Natural killer cell (primary cell): ENCODE measurements around the gene UTS2R. TPM values are rescaled to one million over a fixed set of nuclear protein-coding genes. Genes with fewer than 3 reads are reported as not detected.

Experiments used
- ATAC-seq, 3 donors: fragments of 150-1000 bp in 2 of 3; fragments of 200-7000 bp in 1 of 3; cut with Tn5 transposase; 1 replicate in 1 of 3; 2 replicates in 2 of 3; pipeline ENCODE4 v1.10.0; 2021; ENCODE audit warnings: mild to moderate bottlenecking in 2 of 3, moderate library complexity in 2 of 3
- DNase-seq, 2 donors: peaks; one replicate each; pipeline versions ENCODE4 v3.0.0 to v3.0.0-alpha.2; 2013 to 2021; ENCODE audit warnings: mixed read lengths in 1 of 2
- H3K27ac ChIP-seq: one replicate; pipeline ENCODE4 v1.5.1; 2013; ENCODE audit warnings: mild to moderate bottlenecking, low read length
- H3K27me3 ChIP-seq: one replicate; pipeline ENCODE4 v1.6.1; 2013; ENCODE audit warnings: low read length; ENCODE audit not compliant: control insufficient read depth, insufficient read depth
- H3K36me3 ChIP-seq: one replicate; pipeline ENCODE4 v1.6.1; 2013; ENCODE audit warnings: low read length; ENCODE audit not compliant: control insufficient read depth, insufficient read depth
- H3K4me1 ChIP-seq: one replicate; pipeline ENCODE4 v1.6.1; 2013; ENCODE audit warnings: low read length; ENCODE audit not compliant: control insufficient read depth, insufficient read depth
- H3K4me3 ChIP-seq: one replicate; pipeline ENCODE4 v1.5.1; 2013; ENCODE audit warnings: low read length
- H3K9me3 ChIP-seq: one replicate; pipeline ENCODE4 v1.6.1; 2013; ENCODE audit warnings: low read length; ENCODE audit not compliant: control insufficient read depth, insufficient read depth
- H3K27ac Mint-ChIP-seq, 2 donors: one replicate each; pipeline ENCODE4 v1.8.0; 2022; ENCODE audit warnings: mild to moderate bottlenecking in 2 of 2, mixed read lengths in 2 of 2, moderate library complexity in 1 of 2
- H3K27me3 Mint-ChIP-seq, 2 donors: one replicate each; pipeline ENCODE4 v1.8.0; 2022; ENCODE audit warnings: low read depth in 2 of 2, mixed read lengths in 2 of 2
- H3K36me3 Mint-ChIP-seq: one replicate; pipeline ENCODE4 v1.8.0; 2022; ENCODE audit warnings: mixed read lengths
- H3K4me1 Mint-ChIP-seq, 2 donors: one replicate each; pipeline ENCODE4 v1.8.0; 2022; ENCODE audit warnings: mixed read lengths in 2 of 2
- H3K4me3 Mint-ChIP-seq: one replicate; pipeline ENCODE4 v1.8.0; 2022; ENCODE audit warnings: mild to moderate bottlenecking, moderate library complexity, mixed read lengths
- H3K9me3 Mint-ChIP-seq, 2 donors: one replicate each; pipeline ENCODE4 v1.8.0; 2022; ENCODE audit warnings: mixed read lengths in 2 of 2
- CTCF ChIP-seq: fragments of 200-600 bp; IDR thresholded peaks from one replicate; pipeline ENCODE4 v1.8.0; 2022; ENCODE audit warnings: antibody characterized with exemption
- WGBS: methylation state at CpG from one replicate; pipeline ENCODE4 v1.1.7; 2013; ENCODE audit warnings: missing lambda C conversion rate; ENCODE audit not compliant: insufficient coverage; 5-methylcytosine and 5-hydroxymethylcytosine counted together
- intact Hi-C: fragments of 100-400 bp; cut with micrococcal nuclease; formaldehyde crosslinking; loops from one replicate; pipeline ENCODE4 v1.14.2; 2022
- total RNA-seq, 4 donors: library from RNA; stranded (reverse); fragments of 120-200 nt in 1 of 4; gene quantifications; one replicate each; pipeline versions ENCODE4 v1.2.3 to v1.2.4, GENCODE V29; 2013 to 2022

The UTS2R gene
- total RNA-seq, 3 donors from 2014 or later (not counting 1 experiment from before 2014, with no cell fraction given) = 0.28 TPM; not detected in 2

DNA sequence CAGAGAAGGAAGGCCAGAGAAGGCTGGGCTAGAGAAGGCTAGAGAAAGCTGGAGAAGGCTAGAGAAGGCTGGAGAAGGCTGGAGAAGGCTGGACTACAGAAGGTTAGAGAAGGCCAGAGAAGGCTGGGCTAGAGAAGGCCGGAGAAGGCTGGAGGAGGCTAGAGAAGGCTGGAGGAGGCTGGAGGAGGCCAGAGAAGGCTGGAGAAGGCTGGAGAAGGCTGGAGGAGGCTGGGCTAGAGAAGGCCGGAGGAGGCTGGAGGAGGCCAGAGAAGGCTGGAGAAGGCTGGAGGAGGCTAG lies 53.2 kb downstream of the UTS2R start:
- H3K27ac Mint-ChIP-seq = peak overlapping the region; percentile 10 to 12
- no peaks in the 10 kb centered on the region for H3K9me3 ChIP-seq
- peaks cover 29% of the 10 kb centered on the region for H3K4me1 ChIP-seq
- peaks cover 11% of the 10 kb centered on the region for H3K36me3 ChIP-seq
- no peak for TF ChIP-seq CTCF
- DNase-seq = no peak
- H3K27ac ChIP-seq = no peak overlapping the region
- no peaks in the 10 kb centered on the region for H3K27me3 ChIP-seq
- no peak overlapping the region for H3K4me3 ChIP-seq
- peaks cover 16% of the 10 kb centered on the region for H3K36me3 Mint-ChIP-seq
- no peaks in the 10 kb centered on the region for H3K9me3 Mint-ChIP-seq
- WGBS = 98% methylated on average over 2 of the region's 2 CpGs
- H3K4me1 Mint-ChIP-seq = peaks cover 34 to 48% of the 10 kb centered on the region in 2 donors
- ATAC-seq = no peak
- no peaks in the 10 kb centered on the region for H3K27me3 Mint-ChIP-seq
- H3K4me3 Mint-ChIP-seq = peak overlapping the region; percentile 38
- intact Hi-C loops = no loop called here

Other genes starting within 250 kb of the UTS2R start
- 10 to 100 TPM; 69.7 to 79.2 (median 75.1) TPM for gene CCDC57, start 158.9 kb upstream of the UTS2R start, total RNA-seq
- gene SLC16A3, start 142.7 kb upstream of the UTS2R start, total RNA-seq = 100 to 1,000 TPM; 172 to 365 (median 296) TPM
- gene CSNK1D, start 98.1 kb upstream of the UTS2R start, total RNA-seq = 100 to 1,000 TPM; 423 to 475 (median 468) TPM
- 100 to 1,000 TPM; 464 to 564 (median 522) TPM for gene CD7, start 54.2 kb upstream of the UTS2R start, total RNA-seq
- gene SECTM1, start 38.0 kb upstream of the UTS2R start, total RNA-seq = 10 to 100 TPM in 1 of 3 donors, 1 to 10 TPM in 2; 3.6 to 11.2 (median 6.3) TPM
- gene TEX19, start 12.5 kb upstream of the UTS2R start, total RNA-seq = not detected
- 10 to 100 TPM; 35.7 to 57.4 (median 51.5) TPM for gene HEXD, start 46.6 kb downstream of the UTS2R start, total RNA-seq
- 10 to 100 TPM; 21.6 to 28.6 (median 23.3) TPM for gene OGFOD3, start 46.8 kb downstream of the UTS2R start, total RNA-seq
- gene CYBC1, start 79.0 kb downstream of the UTS2R start, total RNA-seq = 100 to 1,000 TPM; 168 to 219 (median 192) TPM
- 100 to 1,000 TPM; 130 to 203 (median 158) TPM for gene NARF, start 87.0 kb downstream of the UTS2R start, total RNA-seq
- gene FOXK2, start 148.0 kb downstream of the UTS2R start, total RNA-seq = 10 to 100 TPM; 42.5 to 50.0 (median 46.4) TPM